Activated CD4-positive, alpha-beta T cell treated with anti-CD3 and anti-CD28 coated beads, Interleukin-2, amount 50 U/mL, for 16 hours (primary cell): ENCODE measurements around the gene DZIP1.
"Not testable (repeated sequence)": the region's sequence is repeated elsewhere in the genome, so short reads cannot be mapped to it uniquely, and the experiment has no call there.

Experiments
- DNase-seq: peaks from one replicate; pipeline ENCODE4 v3.0.0-alpha.2; 2020

The DZIP1 gene

GRCh38 chr13:95644601-95645052, at the start of gene DZIP1:
Gene DZIP1, minus strand, starts transcription at chr13:95644706. Its CDS starts 2,677 bp downstream, at chr13:95642029.
- peak; percentile 59 for DNase-seq

GRCh38 chr13:95690986-95691385, 46.5 kb upstream of the DZIP1 start:
- DNase-seq = not testable (repeated sequence)

GRCh38 chr13:95689582-95689926, 45.0 kb upstream of the DZIP1 start:
- no peak for DNase-seq

- DNase-seq = not testable (repeated sequence)
These were observed 40.5 kb upstream of the DZIP1 start for GRCh38 chr13:95684960-95685359.

GRCh38 chr13:95684418-95684817, 39.9 kb upstream of the DZIP1 start:
- DNase-seq = no peak

GRCh38 chr13:95679722-95680121, 35.2 kb upstream of the DZIP1 start:
- DNase-seq = no peak

- no peak for DNase-seq
These were observed 34.5 kb upstream of the DZIP1 start for GRCh38 chr13:95678967-95679366.

- no peak for DNase-seq
These were observed 33.2 kb upstream of the DZIP1 start for GRCh38 chr13:95677564-95678266.

- DNase-seq = peak; percentile 98
These were observed 32.5 kb upstream of the DZIP1 start, which contains the start of gene DNAJC3 for GRCh38 chr13:95676762-95677563. Gene DNAJC3, plus strand, starts transcription at chr13:95677139. Its CDS starts 117 bp downstream, at chr13:95677256.

GRCh38 chr13:95676105-95676761, 31.7 kb upstream of the DZIP1 start:
- peak; percentile 30 for DNase-seq

- DNase-seq = no peak
These were observed 27.1 kb upstream of the DZIP1 start for GRCh38 chr13:95671597-95671996.

- not testable (repeated sequence) for DNase-seq
These were observed 22.7 kb upstream of the DZIP1 start for GRCh38 chr13:95667235-95667634.

- peak; percentile 27 for DNase-seq
These were observed 16.6 kb upstream of the DZIP1 start for GRCh38 chr13:95660981-95661581.

GRCh38 chr13:95659500-95659899, 15.0 kb upstream of the DZIP1 start:
- no peak for DNase-seq

GRCh38 chr13:95656386-95657015, 12.0 kb upstream of the DZIP1 start:
- DNase-seq = no peak

GRCh38 chr13:95652821-95653220, 8.3 kb upstream of the DZIP1 start:
- no peak for DNase-seq

- no peak for DNase-seq
These were observed 7.8 kb upstream of the DZIP1 start for GRCh38 chr13:95652244-95652764.

- no peak for DNase-seq
These were observed 6.2 kb upstream of the DZIP1 start for GRCh38 chr13:95650696-95651095.

- DNase-seq = no peak
These were observed 2.8 kb upstream of the DZIP1 start for GRCh38 chr13:95647321-95647720.

- DNase-seq = no peak
These were observed 439 bp downstream of the DZIP1 start for GRCh38 chr13:95643936-95644598.

- no peak for DNase-seq
These were observed 953 bp downstream of the DZIP1 start for GRCh38 chr13:95643571-95643935.

- DNase-seq = no peak
These were observed 1.5 kb downstream of the DZIP1 start for GRCh38 chr13:95642999-95643398.
